ENCODE data around the gene XPO6. TPM values are rescaled to one million over a fixed set of nuclear protein-coding genes. Genes with fewer than 3 reads are reported as not detected.

The XPO6 gene
- total RNA-seq, 1 donor from 2014 or later, result 84.8 TPM

DNA sequence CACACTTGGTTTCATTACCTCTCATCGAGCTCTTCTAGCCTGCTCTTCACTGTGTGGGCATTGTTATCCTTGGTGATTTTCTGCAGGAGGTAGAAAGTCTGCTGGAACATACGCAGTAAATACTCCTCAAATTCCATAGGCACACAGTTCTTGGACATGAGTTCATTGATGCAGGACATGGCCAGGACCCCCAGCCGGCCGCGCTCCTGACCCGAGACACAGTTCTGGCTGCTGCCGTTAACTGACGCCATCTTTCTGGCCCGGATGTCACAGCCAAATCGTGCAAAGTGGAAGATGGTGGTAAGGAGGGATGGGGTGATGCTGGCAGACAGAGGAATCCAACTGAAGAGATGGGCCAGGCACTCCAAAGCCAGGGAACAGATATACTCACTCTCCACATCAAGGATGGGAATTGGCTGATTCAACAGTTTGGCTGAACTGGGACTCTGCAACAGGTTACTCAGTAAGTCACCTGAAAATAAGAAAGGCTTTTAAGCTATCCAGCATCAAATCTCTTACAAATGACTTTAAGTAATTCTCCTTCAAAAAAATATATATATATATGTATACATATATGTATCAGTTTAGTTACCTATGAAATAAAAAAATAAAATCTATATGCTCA, 55.6 kb downstream of the XPO6 start:
- peaks cover 17% of the 10 kb centered on the region for H3K36me3 ChIP-seq (ENCODE audit: control insufficient read depth, insufficient read depth, low read length)
- no peaks in the 10 kb centered on the region for H3K27me3 ChIP-seq (ENCODE audit: control insufficient read depth, insufficient read depth, low read length)
- no peak overlapping the region for H3K4me3 ChIP-seq (ENCODE audit: low read depth, low read length)
- DNase-seq (ENCODE audit: low read depth) (no peak), FAIRE-seq (no peak)
- TF ChIP-seq, protein P1, sequence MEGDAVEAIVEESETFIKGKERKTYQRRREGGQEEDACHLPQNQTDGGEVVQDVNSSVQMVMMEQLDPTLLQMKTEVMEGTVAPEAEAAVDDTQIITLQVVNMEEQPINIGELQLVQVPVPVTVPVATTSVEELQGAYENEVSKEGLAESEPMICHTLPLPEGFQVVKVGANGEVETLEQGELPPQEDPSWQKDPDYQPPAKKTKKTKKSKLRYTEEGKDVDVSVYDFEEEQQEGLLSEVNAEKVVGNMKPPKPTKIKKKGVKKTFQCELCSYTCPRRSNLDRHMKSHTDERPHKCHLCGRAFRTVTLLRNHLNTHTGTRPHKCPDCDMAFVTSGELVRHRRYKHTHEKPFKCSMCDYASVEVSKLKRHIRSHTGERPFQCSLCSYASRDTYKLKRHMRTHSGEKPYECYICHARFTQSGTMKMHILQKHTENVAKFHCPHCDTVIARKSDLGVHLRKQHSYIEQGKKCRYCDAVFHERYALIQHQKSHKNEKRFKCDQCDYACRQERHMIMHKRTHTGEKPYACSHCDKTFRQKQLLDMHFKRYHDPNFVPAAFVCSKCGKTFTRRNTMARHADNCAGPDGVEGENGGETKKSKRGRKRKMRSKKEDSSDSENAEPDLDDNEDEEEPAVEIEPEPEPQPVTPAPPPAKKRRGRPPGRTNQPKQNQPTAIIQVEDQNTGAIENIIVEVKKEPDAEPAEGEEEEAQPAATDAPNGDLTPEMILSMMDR (IDR thresholded peaks at IDR 0.05; ENCODE audit: insufficient read depth, low read length, severe bottlenecking), result no peak

DNA sequence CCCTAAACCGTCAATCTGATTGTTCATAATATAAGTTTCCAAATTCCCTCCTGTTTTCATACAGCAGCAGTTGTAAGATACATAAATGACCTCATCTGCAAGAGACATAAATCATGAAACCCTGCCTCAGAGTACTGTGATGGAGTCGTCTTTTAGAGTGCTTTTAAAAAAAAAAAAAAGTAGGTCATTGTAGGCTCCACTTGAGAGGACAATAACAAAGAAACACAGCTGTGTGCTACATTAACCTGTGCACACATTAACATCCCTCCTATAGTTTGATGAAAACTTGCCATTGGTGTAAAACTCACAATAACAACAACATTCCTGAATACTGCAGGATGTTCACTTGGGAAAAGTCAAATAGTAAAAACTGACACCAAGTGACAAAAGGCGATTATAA, 56.5 kb downstream of the XPO6 start:
- Histone ChIP-seq H3K27me3 (ENCODE audit: control insufficient read depth, insufficient read depth, low read length) (no peaks in the 10 kb centered on the region), H3K36me3 (ENCODE audit: control insufficient read depth, insufficient read depth, low read length) (peaks cover 17% of the 10 kb centered on the region), H3K4me3 (ENCODE audit: low read depth, low read length) (no peak overlapping the region)
- TF ChIP-seq, protein P1 (IDR thresholded peaks at IDR 0.05; ENCODE audit: insufficient read depth, low read length, severe bottlenecking), result no peak
- DNase-seq (ENCODE audit: low read depth) (no peak), FAIRE-seq (no peak)

DNA sequence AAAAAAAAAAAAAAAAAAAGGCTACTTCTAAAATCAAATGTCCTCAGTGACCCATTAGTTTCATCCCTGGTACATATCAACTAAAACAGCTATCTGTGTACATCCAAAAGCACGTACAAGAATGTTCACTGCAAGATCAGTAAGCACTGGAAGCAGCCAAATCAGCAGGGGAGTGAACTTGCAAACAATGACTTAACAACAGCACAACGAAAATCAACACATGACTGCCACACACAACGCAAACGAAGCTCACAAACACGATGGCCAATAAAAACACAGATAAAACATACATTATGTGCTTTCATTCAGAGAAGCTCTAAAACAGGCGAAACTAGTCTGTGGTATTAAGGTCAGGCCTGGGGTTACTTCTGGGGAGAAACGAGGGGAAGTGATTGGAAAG, 60.6 kb downstream of the XPO6 start:
- H3K27me3 ChIP-seq (ENCODE audit: control insufficient read depth, insufficient read depth, low read length), result no peaks in the 10 kb centered on the region
- no peak for FAIRE-seq
- TF ChIP-seq, protein P1 (IDR thresholded peaks at IDR 0.05; ENCODE audit: insufficient read depth, low read length, severe bottlenecking), result no peak
- H3K4me3 ChIP-seq (ENCODE audit: low read depth, low read length), result no peak overlapping the region
- peaks cover 19% of the 10 kb centered on the region for H3K36me3 ChIP-seq (ENCODE audit: control insufficient read depth, insufficient read depth, low read length)
- DNase-seq (ENCODE audit: low read depth), result no peak

DNA sequence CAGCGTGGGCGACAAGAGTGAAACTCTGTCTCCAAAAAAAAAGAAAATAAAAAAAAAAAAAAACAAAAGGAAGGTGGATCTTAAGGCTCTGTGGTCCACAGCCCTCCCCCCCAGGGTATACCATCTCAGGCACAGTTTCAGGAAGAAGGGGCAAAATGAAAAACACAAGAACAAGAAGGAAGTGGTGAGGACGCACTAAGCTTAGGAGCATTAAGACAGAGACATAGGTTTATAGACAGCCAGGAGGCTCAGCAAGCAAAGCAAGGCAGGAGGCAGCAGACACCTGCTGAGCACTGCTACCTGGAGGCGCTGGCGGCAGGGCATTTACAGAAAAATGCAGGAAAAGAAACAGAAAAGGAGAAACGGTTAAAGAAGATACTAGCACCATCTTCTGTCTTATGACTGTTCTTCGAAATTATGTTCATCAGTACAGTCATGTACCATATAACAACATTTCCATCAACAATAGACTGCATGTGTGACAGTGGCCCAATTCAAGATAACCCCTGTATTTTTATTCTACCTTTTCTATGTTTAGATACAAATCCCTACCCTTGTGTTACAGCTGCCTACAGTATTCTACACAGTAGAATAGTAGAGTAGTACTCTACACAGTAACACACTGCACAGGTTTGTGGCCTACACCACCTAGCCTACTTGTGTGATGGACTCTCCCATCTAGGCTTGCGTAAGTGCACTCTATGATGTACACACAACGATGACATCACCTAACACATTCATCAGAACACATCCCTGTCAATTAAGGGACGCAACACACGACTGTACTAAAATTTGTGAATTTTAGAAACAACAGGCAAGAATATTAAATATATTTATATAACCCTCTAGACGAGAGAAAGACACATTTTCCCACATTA, 62.5 kb downstream of the XPO6 start:
- FAIRE-seq (no peak), DNase-seq (ENCODE audit: low read depth) (peak; percentile 49)
- TF ChIP-seq, protein P1 (IDR thresholded peaks at IDR 0.05; ENCODE audit: insufficient read depth, low read length, severe bottlenecking), result no peak
- Histone ChIP-seq H3K4me3 (ENCODE audit: low read depth, low read length) (no peak overlapping the region), H3K36me3 (ENCODE audit: control insufficient read depth, insufficient read depth, low read length) (peaks cover 13% of the 10 kb centered on the region), H3K27me3 (ENCODE audit: control insufficient read depth, insufficient read depth, low read length) (no peaks in the 10 kb centered on the region)

DNA sequence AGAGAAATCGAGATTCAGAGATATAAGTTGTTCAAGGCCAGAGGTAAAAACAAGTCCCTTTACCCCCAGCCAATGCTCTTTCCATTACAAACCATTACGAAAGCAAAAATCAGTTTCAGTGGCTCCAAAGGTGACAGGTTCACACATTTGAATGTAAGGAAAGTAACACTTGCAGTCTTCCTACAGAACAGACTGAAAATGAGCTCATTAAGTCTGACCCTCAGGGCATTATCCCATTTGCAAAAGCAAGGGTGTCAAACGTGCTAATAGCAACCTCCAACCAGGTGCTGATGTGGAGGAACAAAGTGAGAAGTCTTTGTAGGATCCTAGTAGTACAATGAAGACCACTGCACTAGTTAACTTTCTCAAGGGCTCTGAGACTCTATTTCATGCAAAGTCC, 65.2 kb downstream of the XPO6 start:
- FAIRE-seq (no peak), DNase-seq (ENCODE audit: low read depth) (no peak)
- Histone ChIP-seq H3K27me3 (ENCODE audit: control insufficient read depth, insufficient read depth, low read length) (no peaks in the 10 kb centered on the region), H3K4me3 (ENCODE audit: low read depth, low read length) (no peak overlapping the region), H3K36me3 (ENCODE audit: control insufficient read depth, insufficient read depth, low read length) (peaks cover 11% of the 10 kb centered on the region)
- TF ChIP-seq, protein P1 (IDR thresholded peaks at IDR 0.05; ENCODE audit: insufficient read depth, low read length, severe bottlenecking), result no peak

Data from bronchial epithelial cell (primary cell).